TTC549 (cell line): ENCODE data around the gene FAM156B.
"Not testable (repeated sequence)": the region's sequence is repeated elsewhere in the genome, so short reads cannot be mapped to it uniquely, and the experiment has no call there.

ENCODE experiments used
- FAIRE-seq: peaks from 2 replicates; lab custom pipeline; 2012; peaks lifted over from hg19 to GRCh38; lab: Jason Lieb, UNC

Gene FAM156B

GRCh38 chrX:52896855-52897709 lies at the start of gene FAM156B:
Gene FAM156B (plus strand): TSS chrX:52897330. CDS start chrX:52907226, 9,896 bp downstream.
- not testable (repeated sequence) for FAIRE-seq

- no peak for FAIRE-seq
Measured at GRCh38 chrX:52852110-52852860, 44.8 kb upstream of the FAM156B start.

GRCh38 chrX:52856991-52857525 lies 40.1 kb upstream of the FAM156B start:
- not testable (repeated sequence) for FAIRE-seq

- FAIRE-seq = no peak
Measured at GRCh38 chrX:52865343-52865998, 31.7 kb upstream of the FAM156B start.

- FAIRE-seq = no peak
Measured at GRCh38 chrX:52867610-52868348, 29.4 kb upstream of the FAM156B start, which contains the start of gene XAGE3. Gene XAGE3 (minus strand): TSS chrX:52868083. CDS start chrX:52867133, 950 bp downstream.

- no peak for FAIRE-seq
Measured at GRCh38 chrX:52870046-52870445, 27.1 kb upstream of the FAM156B start.

GRCh38 chrX:52873825-52874224 lies 23.3 kb upstream of the FAM156B start:
- FAIRE-seq = not testable (repeated sequence)

GRCh38 chrX:52874661-52875060 lies 22.5 kb upstream of the FAM156B start:
- FAIRE-seq = no peak

GRCh38 chrX:52875436-52875835 lies 21.7 kb upstream of the FAM156B start:
- not testable (repeated sequence) for FAIRE-seq

GRCh38 chrX:52876386-52876785 lies 20.7 kb upstream of the FAM156B start:
- not testable (repeated sequence) for FAIRE-seq

- not testable (repeated sequence) for FAIRE-seq
Measured at GRCh38 chrX:52887459-52887858, 9.7 kb upstream of the FAM156B start.

- not testable (repeated sequence) for FAIRE-seq
Measured at GRCh38 chrX:52888090-52888489, 9.0 kb upstream of the FAM156B start.

- FAIRE-seq = not testable (repeated sequence)
Measured at GRCh38 chrX:52896438-52896837, 692 bp upstream of the FAM156B start.

GRCh38 chrX:52905531-52905930 lies 8.4 kb downstream of the FAM156B start:
- not testable (repeated sequence) for FAIRE-seq

- FAIRE-seq = not testable (repeated sequence)
Measured at GRCh38 chrX:52906072-52906471, 8.9 kb downstream of the FAM156B start.

GRCh38 chrX:52907137-52907536 lies 10.0 kb downstream of the FAM156B start:
- FAIRE-seq = not testable (repeated sequence)

GRCh38 chrX:52907900-52908299 lies 10.8 kb downstream of the FAM156B start:
- FAIRE-seq = not testable (repeated sequence)

GRCh38 chrX:52909313-52909969 lies 12.3 kb downstream of the FAM156B start:
- not testable (repeated sequence) for FAIRE-seq

GRCh38 chrX:52913681-52914080 lies 16.6 kb downstream of the FAM156B start:
- not testable (repeated sequence) for FAIRE-seq

- FAIRE-seq = not testable (repeated sequence)
Measured at GRCh38 chrX:52914704-52915103, 17.6 kb downstream of the FAM156B start.

- FAIRE-seq = no peak
Measured at GRCh38 chrX:52923781-52924241, 26.7 kb downstream of the FAM156B start.
